ENCODE results near the gene FXYD7. TPM values are rescaled to one million over a fixed set of nuclear protein-coding genes. Genes with fewer than 3 reads are reported as not detected.

FXYD7 gene
- total and polyA plus RNA-seq, 9 of the 15 experiments (the other 6 are each of a cell fraction or from before 2014, with no cell fraction given), result 0.10 to 0.80 (median 0.31) TPM; not detected in 3

DNA sequence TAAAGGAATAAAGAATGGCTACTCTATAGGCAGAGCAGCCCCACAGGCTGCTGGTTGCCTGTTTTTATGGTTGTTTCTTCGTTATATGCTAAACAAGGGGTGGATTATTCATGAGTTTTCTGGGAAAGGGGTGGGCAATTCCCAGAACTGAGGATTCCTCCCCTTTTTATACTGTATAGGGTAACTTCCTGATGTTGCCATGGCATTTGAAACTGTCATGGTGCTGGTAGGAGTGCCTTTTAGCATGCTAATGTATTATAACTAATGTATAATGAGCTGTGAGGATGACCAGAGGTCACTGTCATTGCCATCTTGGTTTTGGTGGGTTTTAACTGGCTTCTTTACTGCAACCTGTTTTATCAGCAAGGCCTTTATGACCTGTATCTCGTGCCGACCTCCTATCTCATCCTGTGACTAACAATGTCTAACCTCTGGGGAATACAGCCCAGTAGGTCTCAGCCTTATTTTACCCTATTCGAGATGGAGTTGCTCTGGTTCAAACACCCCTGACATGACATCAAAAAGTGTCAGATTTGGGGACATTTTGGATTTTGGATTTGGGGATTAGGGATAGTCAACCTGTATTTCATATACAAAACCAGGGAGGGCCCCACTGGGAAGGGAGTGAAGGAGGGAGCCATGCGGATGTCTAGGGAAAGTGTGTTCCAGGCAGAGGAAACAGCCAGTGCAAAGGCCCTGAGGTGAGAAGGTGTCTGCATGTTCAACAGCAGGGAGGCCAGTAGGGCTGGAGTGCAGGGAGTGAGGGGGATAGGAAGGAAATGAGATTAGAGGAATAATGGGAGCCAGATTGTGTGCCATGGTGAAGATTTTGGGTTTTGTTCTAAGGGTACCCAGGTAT lies 22.4 kb downstream of the FXYD7 start (continued):
- peak; percentile 89 for TF ChIP-seq MTF1 (CRISPR knock-in tag; IDR thresholded peaks at IDR 0.05; ENCODE audit: borderline replicate concordance)
- peak; percentile 94 for TF ChIP-seq ZNF76 (CRISPR knock-in tag; IDR thresholded peaks at IDR 0.05; ENCODE audit: borderline replicate concordance)
- TF ChIP-seq MECOM (CRISPR knock-in tag; IDR thresholded peaks at IDR 0.05), result peak; percentile 94
- TF ChIP-seq ZFP1 (CRISPR knock-in tag; IDR thresholded peaks at IDR 0.05), result peak; percentile 79
- 0 out of 2 replicates have a peak, but pooled peaks have one; percentile 25 for TF ChIP-seq KDM2B (CRISPR knock-in tag; IDR thresholded peaks at IDR 0.05)
- no peak for TF ChIP-seq YBX1 (IDR thresholded peaks at IDR 0.05)
- 0 out of 4 replicates have a peak, but pooled peaks of 1 of the 2 experiments have one; percentile 14 for TF ChIP-seq SRF (CRISPR knock-in tag; IDR thresholded peaks at IDR 0.05)
- no peak for TF ChIP-seq SETDB1 (IDR thresholded peaks at IDR 0.05; ENCODE audit: low read length)
- peak; percentile 48; the same call in 1 of the 2 replicates for TF ChIP-seq ZNF239 (CRISPR knock-in tag; IDR thresholded peaks at IDR 0.05)
- TF ChIP-seq ZNF57 (CRISPR knock-in tag; IDR thresholded peaks at IDR 0.05), result 0 out of 2 replicates have a peak, but pooled peaks have one; percentile 10
- no peak for TF ChIP-seq MYNN (IDR thresholded peaks at IDR 0.05)
- TF ChIP-seq MYNN (CRISPR knock-in tag; IDR thresholded peaks at IDR 0.05), result no peak
- peak; percentile 93 for TF ChIP-seq HSF4 (CRISPR knock-in tag; IDR thresholded peaks at IDR 0.05; ENCODE audit: borderline replicate concordance)
